ENCODE results near the gene RAB20.

RAB20 gene

GRCh38 chr13:110575322-110576069 is 14.0 kb upstream of the RAB20 start:
- DNase-seq (ENCODE audit: low read depth): peak; percentile 42

GRCh38 chr13:110574161-110574560 is 12.6 kb upstream of the RAB20 start:
- no peak for DNase-seq (ENCODE audit: low read depth)

GRCh38 chr13:110572778-110573118 is 11.2 kb upstream of the RAB20 start:
- no peak for DNase-seq (ENCODE audit: low read depth)

GRCh38 chr13:110571896-110572777 is 10.6 kb upstream of the RAB20 start:
- no peak for DNase-seq (ENCODE audit: low read depth)

GRCh38 chr13:110570886-110571285 is 9.4 kb upstream of the RAB20 start:
- DNase-seq (ENCODE audit: low read depth): no peak

- peak; percentile 34 for DNase-seq (ENCODE audit: low read depth)
Observed at GRCh38 chr13:110569962-110570361, 8.4 kb upstream of the RAB20 start.

- DNase-seq (ENCODE audit: low read depth): no peak
Observed at GRCh38 chr13:110568612-110569011, 7.1 kb upstream of the RAB20 start.

GRCh38 chr13:110566171-110566570 is 4.6 kb upstream of the RAB20 start:
- DNase-seq (ENCODE audit: low read depth): no peak

- no peak for DNase-seq (ENCODE audit: low read depth)
Observed at GRCh38 chr13:110565296-110565695, 3.8 kb upstream of the RAB20 start.

- no peak for DNase-seq (ENCODE audit: low read depth)
Observed at GRCh38 chr13:110564472-110564985, 3.0 kb upstream of the RAB20 start.

- DNase-seq (ENCODE audit: low read depth): no peak
Observed at GRCh38 chr13:110563463-110563774, 1.9 kb upstream of the RAB20 start.

- DNase-seq (ENCODE audit: low read depth): no peak
Observed at GRCh38 chr13:110562696-110563462, 1.4 kb upstream of the RAB20 start.

- DNase-seq (ENCODE audit: low read depth): peak; percentile 68
Observed at GRCh38 chr13:110562036-110562597, 595 bp upstream of the RAB20 start.

- peak; percentile 56 for DNase-seq (ENCODE audit: low read depth)
Observed at GRCh38 chr13:110560601-110561343, 750 bp downstream of the RAB20 start.

- no peak for DNase-seq (ENCODE audit: low read depth)
Observed at GRCh38 chr13:110559986-110560385, 1.5 kb downstream of the RAB20 start.

- DNase-seq (ENCODE audit: low read depth): peak; percentile 61
Observed at GRCh38 chr13:110559429-110559943, 2.0 kb downstream of the RAB20 start.

GRCh38 chr13:110557610-110558305 is 3.8 kb downstream of the RAB20 start:
- no peak for DNase-seq (ENCODE audit: low read depth)

GRCh38 chr13:110557082-110557481 is 4.4 kb downstream of the RAB20 start:
- no peak for DNase-seq (ENCODE audit: low read depth)

GRCh38 chr13:110556224-110556606 is 5.3 kb downstream of the RAB20 start:
- no peak for DNase-seq (ENCODE audit: low read depth)

GRCh38 chr13:110555601-110556223 is 5.8 kb downstream of the RAB20 start:
- DNase-seq (ENCODE audit: low read depth): no peak
